Medulla oblongata (tissue), 1 donor: ENCODE measurements around the gene UCN2.

Experiments used
- DNase-seq: peaks from one replicate; pipeline ENCODE4 v3.0.0-alpha.2; 2015; ENCODE audit errors: extremely low spot score

The UCN2 gene, protein sequence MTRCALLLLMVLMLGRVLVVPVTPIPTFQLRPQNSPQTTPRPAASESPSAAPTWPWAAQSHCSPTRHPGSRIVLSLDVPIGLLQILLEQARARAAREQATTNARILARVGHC

DNA sequence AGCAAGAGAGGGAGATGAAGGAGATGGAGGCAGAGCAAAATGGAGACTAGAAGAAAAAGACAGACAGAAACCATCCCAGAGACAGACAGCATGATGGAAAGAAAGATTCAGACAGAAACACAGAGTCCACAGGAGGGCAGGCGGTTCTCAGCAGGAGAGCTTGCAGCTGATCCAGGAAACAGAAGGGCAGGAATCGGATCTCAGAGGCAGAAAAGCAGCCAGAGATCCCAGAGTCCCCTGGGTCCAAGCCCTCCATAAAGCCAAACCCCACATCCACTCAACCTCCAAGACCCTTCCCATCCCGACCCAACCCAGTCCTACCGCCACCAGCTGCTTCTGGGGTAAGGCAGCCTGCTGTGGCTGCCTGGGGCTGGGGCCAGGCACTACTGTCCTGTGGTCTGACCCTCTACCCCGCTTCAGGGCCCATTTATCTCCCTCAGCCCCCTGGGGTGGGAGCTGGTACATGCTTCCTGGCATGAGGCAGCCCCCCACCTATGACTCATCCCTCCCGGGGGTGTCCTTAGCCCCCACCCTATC, at the start of gene UCN2:
TSS of gene UCN2 (minus strand) at position 400 of the 537 bp plus-strand sequence. CDS start 657 bp downstream, outside the sequence.
- DNase-seq, result no peak

DNA sequence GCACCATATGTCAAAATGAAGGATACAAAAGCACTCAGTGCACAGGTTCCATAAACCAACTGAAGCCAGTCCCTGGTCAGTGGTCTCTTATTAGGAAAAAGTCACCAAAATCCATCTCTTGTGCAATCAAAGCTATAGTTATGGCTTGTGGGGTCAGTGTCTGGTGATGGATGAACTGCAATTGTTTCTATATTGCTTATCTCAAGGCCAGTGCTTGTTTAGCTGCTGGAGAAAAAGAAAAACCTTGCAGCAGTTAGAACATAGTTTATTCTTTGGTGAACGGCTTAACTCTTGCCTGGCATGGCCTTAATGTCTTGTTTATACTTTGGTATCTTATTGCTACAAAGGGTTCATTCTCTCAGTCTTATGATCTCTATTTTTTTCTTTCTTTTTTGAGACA, 48.7 kb upstream of the UCN2 start:
- DNase-seq, result no peak

DNA sequence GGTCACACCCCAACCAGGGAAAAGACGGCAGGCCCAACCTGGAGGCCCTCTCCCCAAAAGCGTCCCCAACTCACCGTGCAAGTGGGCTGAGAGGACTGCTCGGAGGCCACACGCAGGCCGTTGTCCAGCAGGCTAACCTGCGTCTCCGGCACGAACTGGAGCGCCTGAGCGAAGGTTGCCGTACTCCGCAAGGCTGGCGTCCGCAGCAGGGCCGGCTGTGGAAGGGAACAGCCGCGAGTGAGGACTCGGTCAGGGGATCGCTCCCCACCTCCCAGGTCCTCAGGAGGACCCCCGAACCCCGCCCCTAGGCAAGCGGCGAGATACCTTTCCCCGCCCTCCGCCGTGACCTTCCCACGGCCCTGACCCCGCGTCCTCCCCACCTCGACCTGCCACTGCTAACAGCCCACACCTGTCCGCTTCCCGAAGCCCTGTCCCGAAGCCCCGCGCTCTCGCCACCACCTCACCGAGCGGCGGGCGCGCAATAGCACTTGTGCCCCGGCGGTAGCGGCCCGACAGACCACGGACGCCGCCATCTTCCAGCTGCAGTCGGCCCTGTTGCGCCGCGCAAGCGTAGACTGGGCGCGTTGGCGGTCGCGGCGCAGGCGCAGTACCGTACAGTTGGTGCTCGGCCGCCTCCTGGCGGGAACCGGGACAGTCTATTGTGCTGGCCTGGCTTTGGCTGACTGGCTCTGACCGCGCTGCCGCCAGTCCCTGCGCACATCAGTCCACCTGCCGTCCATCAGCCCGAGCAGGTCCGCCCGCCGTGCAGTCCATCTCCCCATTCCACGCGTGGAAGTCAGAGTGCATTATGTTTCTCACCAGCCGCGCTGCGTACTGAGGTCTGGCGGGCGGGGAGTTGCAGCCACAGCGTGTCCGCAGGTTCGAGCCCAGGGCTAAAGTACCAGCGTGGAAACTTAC, 45.8 kb upstream of the UCN2 start, which contains the start of gene UQCRC1:
TSS of gene UQCRC1 (minus strand) at position 559 of the 918 bp plus-strand sequence. CDS start at position 533, 26 bp downstream.
- peak; percentile 94 for DNase-seq

DNA sequence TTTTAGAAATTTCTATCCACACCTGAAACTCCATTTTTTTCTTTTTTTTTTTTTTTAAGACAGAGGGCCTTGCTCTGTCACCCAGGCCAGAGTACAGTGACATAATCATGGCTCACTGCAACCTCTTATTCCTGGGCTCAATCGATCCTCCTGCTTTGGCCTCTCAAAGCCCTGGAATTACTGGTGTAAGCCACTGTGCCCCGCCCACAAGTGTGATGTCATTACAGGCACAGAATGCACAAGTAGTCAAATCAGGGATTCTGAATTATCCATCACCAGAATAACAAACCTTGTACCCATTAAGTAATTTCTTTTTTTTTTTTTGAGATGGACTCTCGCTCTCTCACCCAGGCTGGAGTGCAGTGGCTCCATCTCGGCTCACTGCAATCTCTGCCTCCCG, 43.9 kb upstream of the UCN2 start:
- DNase-seq, result no peak

DNA sequence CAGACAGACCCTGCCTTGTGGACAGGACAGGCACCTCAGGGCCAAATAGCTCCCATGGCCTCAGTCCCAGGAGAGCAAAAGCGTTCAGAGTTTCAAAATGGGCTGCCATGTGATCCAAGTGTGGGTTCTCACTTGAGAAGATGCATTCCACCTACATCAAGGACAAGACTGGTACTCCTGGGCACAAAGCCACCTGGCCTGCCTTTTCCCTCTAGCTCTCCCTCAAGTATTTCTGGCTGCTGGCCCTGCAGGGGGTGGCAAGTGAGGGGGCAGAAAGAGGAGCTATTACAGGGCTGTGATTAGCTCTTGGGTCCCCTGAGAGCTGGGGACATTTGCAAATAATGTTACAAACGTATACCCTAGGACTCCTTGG, 38.0 kb upstream of the UCN2 start:
- DNase-seq, result no peak

DNA sequence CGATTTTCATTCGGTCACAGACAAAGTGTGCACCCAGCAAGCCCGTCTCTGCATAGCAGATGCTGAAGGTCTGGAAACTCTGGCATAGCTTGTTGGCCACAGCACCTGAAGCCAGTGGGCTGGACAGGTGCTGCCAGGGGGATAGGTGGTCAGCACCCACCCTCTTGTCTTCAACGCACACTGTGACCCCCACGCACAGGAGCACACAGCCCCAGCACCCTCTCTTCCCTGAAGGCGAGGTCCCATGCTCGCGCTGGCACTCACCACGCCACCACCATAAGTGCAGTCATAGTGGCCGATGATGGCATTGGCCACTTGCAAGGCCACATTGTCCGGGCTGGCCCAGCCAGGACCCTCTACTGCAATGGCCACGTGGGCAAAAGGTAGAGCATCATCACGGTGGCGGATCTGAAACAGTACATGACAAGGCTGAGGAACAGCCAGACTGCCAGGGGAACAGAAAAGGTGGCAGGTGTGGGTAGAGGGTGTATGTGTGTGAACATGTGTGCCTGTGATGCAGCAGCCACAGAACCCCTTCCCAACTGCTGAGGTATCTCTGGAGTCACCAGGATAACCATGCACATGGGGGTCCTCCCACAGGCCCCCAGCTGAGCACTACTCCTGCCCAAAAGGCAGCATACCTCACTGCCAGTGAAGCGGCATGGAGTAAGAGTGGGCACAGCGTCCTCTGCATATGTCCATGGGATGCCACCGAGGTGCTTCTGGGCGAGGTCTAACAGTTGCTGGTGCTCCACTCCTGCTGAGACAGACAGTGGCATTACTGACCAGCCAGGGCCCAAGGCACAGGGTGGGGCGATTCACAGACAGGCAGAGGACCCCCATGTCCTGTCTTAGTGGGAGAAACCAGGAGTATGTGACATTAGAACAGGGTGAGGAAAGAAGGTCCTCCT, 37.4 kb upstream of the UCN2 start:
- no peak for DNase-seq

DNA sequence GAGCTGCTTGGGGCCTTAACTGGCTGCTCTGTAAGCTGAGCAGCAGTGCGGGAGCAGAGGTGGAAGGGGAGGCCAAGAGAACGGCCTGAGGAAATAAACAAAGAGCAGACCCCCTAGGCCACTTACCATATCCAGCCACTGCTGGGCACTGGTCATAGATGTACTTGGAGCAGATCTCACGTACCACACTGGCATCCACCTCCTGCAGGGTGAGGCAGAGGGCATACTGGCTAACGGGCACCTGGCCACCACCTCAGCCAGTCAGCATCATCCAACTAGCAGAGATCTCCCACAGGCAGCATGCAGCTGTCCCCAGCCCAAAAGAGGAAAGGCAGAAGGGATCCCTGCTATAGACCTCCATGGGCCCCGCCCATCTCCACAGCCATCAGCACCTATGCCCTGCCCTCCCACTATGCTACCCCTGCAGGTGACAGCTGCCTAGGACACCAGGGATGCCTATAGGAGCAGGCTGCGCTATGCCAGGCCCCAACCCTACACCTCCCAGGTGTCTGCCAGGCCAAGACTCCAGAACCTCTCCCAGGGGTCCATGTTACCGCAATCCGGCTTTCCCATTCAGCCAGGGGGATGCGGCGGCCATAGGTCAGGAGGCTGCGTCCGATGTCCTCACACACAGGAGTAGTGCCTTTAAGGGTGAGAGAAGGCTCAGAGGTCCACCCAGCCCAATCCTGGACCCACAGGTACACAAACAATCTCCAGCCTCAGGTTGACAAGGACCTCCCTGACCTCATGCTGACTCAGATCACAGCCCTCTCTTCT, 36.1 kb upstream of the UCN2 start:
- no peak for DNase-seq

DNA sequence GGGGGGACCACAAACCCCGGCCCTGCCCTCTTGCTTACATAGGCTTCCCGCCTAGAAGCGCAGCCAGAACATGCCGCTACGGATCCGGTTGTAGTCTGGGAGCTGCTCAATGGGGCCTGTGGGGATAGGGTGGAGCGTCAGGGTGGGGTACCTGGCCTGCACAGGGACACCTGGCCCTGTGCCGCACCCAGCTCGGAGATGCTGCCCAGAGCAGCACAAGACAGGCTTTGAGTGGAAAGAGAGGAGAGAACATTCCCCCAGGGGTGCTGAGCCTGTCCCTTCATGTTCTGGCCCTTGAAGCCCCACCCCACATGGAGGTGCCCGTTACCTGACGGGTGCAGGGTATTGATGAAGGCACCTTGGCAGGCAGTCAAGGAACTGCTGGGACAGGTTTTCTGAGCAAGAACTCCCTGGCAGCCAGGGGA, 35.5 kb upstream of the UCN2 start:
- DNase-seq, result no peak

DNA sequence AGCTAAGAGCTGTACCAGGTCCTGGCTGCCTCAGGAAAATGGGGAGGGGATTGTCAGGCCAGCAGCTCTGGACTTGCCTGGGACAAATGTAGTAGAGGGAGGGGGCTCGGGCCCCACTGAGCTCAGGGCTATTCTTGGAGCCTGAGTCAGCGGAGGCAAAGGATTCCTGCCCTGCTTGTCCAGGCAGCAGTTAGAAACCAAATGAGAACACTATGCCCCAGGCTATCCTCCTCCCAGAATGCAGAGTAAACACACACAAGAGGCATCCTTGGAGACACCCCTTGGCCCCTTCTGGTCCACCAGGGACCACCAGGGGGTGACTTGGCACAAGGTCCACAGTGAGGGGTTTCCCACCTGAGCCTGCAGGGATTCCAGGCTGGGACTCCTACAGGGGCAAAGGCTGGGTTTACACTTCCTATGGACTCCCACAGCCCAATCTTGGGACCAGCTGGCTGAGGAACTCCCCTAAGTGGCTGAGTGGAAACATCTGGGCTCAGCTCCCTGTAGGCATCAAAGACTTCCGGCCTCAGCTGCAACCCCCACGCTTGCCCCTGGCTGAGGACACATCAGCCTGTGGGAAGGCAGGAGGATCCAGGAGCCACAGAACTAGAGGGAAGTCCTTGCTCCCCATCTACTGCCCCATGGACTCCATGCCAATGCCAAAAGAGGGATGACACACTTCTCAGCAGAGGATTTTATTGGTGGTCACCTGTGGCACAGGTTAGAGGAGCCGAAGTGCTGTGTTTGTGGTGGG, 34.9 kb upstream of the UCN2 start:
- DNase-seq, result peak; percentile 21

DNA sequence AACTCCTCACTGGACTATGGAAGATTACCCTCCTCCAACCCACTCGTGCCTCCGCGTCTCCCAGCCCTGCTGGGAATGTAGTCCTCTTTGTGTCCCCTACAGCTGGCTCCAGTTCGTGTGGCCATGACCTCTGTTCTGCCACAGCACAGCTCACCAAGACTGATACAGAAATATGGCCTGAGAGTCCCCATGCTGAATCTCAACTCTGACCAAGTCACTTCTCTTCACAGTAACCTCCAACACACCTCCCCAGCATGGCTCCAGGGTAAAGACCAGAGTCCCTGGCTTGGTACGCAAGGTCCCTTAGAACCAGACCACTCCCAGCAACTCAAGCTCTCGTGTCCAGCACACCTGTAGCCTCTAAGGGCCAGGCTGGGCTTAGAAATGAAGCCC, 33.8 kb upstream of the UCN2 start:
- no peak for DNase-seq

DNA sequence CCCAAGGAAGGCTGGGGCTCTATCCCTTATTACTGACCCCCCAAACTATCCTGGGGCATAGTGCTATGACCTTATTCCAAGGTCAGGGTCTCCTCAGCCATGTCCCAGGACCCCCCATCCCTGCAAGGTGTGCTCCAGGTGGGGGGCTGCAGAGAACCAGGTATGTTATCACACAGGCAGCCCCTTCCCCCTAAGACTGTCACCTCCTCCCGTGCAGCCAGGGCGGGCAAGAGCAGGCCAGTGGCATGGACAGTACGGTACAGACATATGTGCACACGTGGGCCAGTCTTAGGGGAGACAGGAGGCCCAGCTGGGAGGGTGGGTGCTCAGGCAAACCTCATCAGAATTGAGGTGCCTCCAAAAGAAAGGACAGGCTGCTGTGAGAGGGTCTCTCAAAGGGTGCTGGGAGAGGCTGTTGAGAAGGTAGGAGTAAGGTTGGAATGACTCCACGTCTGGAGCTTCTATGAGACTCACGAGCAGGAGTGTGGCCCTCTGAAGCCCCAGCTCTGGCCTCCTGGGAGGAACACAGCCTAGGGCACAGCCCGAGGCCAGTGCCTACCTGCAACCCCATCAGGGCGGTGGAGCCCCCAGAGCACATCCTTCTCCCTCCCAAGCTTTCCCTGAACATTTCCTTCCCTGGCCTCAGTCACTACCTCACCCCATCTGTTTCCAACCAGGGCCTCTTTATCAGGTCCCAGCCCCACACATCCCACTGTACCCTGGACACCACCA, 33.3 kb upstream of the UCN2 start:
- no peak for DNase-seq

DNA sequence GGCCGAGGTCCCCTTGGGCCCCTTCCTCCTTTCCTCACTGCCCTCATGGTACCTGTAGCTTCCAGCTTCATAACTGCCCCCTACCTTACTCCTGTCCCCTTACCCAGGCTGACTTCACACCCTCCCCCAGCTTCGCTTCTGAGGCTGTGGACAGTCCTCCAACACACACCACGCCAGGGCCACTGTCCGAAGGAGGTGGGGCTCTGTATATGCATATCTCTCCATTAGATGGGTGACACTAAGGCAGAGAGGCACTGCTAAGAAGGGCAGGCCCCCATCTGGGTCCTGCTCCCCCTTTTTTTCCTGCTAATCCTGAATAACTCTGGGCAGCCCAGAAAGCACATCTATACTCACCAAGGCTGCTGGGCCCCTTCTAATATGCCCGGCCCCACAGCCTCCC, 32.6 kb upstream of the UCN2 start:
- DNase-seq, result no peak

DNA sequence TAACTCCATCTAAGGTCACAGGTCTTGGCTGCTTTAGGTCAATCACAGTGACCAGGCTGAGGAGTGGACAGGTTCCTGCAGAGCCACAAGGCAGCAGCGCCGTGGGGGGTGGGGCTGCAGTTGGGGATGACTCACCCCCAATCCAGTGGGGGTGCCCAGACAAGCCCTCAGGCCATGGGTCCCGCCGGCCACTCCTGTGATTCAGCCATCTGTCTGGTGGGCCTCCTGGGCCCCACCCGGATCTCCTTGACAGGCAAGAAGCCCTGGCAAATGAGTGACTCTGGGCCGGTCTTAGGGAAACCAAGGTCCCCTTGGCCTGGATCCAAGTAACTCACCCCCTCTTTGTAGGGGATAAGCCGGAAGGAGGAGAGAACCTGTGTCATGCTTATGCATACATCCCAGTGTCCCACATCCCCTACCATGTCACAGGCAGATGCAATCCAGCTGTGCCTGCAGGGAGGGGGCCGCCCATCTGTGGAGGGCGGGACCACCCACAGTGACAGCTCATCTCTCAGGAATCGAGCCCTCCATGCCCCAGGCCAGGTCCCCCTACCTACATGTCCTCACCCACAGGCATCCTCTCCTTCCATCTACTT, 32.0 kb upstream of the UCN2 start:
- no peak for DNase-seq

DNA sequence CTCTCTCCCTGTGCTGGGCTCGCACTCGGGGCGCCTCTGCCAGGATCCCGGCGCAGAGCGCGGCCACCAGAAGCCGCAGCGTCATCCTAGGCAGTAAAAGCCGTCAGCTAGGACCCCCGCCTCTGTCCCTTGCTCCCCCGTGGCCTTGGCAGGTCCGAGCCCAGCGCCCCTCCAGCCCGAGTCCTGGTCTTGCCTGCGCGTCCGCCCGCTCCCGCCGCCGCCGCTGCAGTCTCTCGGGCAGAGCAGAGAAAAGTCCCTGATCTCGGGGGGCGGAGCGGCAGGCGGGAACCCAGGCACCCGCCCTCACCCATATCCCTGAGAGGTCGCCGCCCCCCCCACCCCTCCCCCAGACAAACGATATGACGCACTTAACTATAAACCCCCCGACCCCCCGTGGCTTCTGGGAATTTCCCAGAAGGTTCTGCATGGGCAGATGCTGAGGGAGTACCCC, 31.5 kb upstream of the UCN2 start, which contains the start of gene COL7A1:
TSS of gene COL7A1 (minus strand) at position 255 of the 451 bp plus-strand sequence. CDS start at position 85, 170 bp downstream.
- DNase-seq, result no peak

DNA sequence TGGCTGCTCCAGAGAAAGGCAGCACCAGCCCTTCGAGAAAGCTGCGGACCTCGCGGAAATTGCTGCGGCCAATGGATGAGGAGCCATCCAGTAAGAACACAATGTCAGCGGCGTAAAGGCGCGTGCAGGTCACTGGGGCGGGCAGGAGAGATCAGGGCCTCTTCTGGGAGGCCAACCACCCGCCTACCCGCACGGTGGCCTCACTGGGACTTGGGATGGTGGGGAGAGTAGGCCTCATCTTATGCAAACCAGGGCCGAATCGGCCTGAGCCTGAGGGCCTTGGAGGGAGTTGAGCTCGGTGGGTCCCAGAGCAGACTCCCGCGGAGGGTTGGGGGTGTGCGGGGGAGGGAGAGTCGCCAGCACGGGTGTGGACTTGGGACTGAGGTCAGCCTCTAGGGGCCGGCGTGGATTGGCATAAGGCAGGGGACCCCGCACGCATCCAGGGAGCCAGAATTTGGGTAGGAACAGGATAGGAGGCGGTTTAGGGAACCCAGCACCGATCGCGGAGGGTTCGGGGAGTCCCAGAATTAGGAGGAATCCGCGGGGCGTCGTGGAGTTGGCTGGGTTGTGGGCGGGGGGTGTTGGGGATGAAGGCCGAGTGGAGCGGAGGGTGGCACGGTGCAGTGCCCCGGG, 31.0 kb upstream of the UCN2 start:
- DNase-seq, result no peak

DNA sequence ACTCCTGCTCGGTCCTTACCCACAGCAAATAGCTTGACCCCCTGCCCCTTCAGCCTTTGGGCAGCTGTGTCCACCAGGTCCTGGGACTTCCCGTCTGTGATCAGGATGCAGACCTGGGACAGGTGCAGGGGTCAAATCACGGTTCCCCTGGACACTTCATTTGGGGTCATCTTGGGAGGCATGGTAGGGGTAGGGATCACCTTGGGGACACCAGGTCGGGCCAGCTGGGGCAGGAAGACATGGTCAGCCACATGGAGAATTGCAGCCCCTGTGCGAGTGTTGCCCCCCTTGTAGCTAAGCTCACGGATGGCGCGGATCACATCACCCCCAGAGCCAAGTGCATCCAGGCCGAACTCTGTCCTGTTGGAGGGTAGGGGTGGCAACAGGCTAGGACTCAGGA, 29.8 kb upstream of the UCN2 start:
- no peak for DNase-seq

DNA sequence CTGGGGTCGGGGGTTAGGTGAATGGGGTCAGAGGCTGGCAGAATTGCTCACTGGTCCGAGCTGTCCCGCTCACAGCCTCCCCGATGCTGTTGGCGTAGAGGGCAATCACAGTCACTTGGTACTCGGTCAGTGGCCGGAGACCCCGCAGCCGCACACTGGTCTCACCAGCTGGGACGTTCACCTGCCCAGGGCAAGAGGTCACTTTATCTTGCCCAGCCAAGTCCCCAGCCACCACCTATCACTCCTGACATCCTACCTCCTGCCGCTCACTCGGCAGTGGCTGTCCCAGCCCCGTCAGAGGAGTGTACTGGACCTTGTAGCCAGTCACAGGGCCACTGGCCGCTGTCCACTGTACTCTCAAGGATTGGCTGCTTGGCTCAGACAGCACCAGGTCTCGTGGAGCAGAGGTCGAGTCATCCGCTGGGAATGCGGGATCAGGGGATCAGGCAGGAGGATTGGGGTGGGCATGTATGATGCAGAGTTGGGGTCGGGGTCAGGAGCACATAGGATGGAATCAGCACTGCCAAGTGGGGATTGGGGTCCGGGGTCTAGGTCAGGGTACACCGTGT, 29.0 kb upstream of the UCN2 start:
- no peak for DNase-seq

DNA sequence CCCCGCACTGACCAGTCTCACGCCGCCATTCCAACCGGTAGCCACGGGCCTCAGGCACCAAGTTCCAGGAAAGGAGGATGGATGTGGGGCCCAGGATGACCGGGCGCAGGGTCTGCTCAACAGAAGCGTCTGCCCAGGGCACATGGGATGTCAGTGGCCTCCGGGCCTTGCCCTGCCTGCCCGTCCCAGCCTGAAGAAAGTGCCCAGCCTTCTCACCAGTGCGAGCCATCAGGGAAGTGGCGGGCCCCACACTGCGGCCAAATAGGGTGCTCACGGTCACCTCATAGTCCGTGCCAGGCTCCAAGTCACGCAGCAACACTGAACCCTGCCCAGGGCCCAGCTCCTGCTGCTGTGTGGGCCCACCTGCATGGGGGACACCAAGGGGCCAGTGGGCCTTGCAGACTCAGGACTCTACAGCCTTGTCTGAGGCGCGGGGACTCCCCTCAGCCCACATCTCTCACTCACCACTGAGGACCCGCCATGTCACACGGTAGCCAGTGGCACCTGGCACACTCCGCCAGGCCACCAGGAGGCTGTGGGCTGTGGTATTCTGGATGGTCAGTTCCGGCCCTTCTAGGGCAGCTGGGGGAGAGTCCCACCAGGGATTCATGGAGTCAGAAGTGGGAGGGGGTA, 28.4 kb upstream of the UCN2 start:
- DNase-seq, result no peak
